ENCODE data around the gene COL6A5. TPM values are rescaled to one million over a fixed set of nuclear protein-coding genes. Genes with fewer than 3 reads are reported as not detected.
A peak's percentile ranks its signal among the peaks of the same experiment; 100 is the strongest.
"Not testable (repeated sequence)": the region's sequence is repeated elsewhere in the genome, so short reads cannot be mapped to it uniquely, and the experiment has no call there.

Gene COL6A5
- total RNA-seq, 1 donor from 2014 or later = not detected

- DNase-seq (no peak), ATAC-seq (ENCODE audit: poor library complexity) (no peak)
- intact Hi-C loops (cut with DNase I) = no loop called here
Measured at GRCh38 chr3:130426206-130426605, 80.7 kb downstream of the COL6A5 start.

GRCh38 chr3:130428871-130429712 lies 83.6 kb downstream of the COL6A5 start:
- no peak for DNase-seq
- intact Hi-C loops (cut with DNase I) = no loop called here
- ATAC-seq (ENCODE audit: poor library complexity) = no peak

GRCh38 chr3:130429713-130430023 lies 84.2 kb downstream of the COL6A5 start:
- ATAC-seq (ENCODE audit: poor library complexity) = no peak

GRCh38 chr3:130430266-130430665 lies 84.8 kb downstream of the COL6A5 start:
- intact Hi-C loops (cut with DNase I) = no loop called here
- DNase-seq (no peak), ATAC-seq (ENCODE audit: poor library complexity) (no peak)

More at GRCh38 chr3:130429713-130430023, 84.2 kb downstream of the COL6A5 start:
- DNase-seq = no peak
- intact Hi-C loops (cut with DNase I) = no loop called here

GRCh38 chr3:130432086-130432485 lies 86.6 kb downstream of the COL6A5 start:
- intact Hi-C loops (cut with DNase I); DNase-seq; ATAC-seq (ENCODE audit: poor library complexity): not testable (repeated sequence)

- ATAC-seq (ENCODE audit: poor library complexity) = no peak
- DNase-seq = no peak
- intact Hi-C loops (cut with DNase I) = no loop called here
Measured at GRCh38 chr3:130433306-130433705, 87.8 kb downstream of the COL6A5 start.

GRCh38 chr3:130442284-130442683 lies 96.8 kb downstream of the COL6A5 start:
- intact Hi-C loops (cut with DNase I) = no loop called here
- no peak for DNase-seq
- ATAC-seq (ENCODE audit: poor library complexity) = no peak

- ATAC-seq (ENCODE audit: poor library complexity); intact Hi-C loops (cut with DNase I); DNase-seq: not testable (repeated sequence)
Measured at GRCh38 chr3:130446840-130447239, 101.4 kb downstream of the COL6A5 start.

- DNase-seq; intact Hi-C loops (cut with DNase I): not testable (repeated sequence)
Measured at GRCh38 chr3:130448155-130448554, 102.7 kb downstream of the COL6A5 start.

GRCh38 chr3:130456540-130456939 lies 111.1 kb downstream of the COL6A5 start:
- DNase-seq (no peak), ATAC-seq (ENCODE audit: poor library complexity) (no peak)
- intact Hi-C loops (cut with DNase I) = no loop called here

More at GRCh38 chr3:130448155-130448554, 102.7 kb downstream of the COL6A5 start:
- not testable (repeated sequence) for ATAC-seq (ENCODE audit: poor library complexity)

- ATAC-seq (ENCODE audit: poor library complexity) (no peak), DNase-seq (no peak)
- intact Hi-C loops (cut with DNase I) = no loop called here
Measured at GRCh38 chr3:130457671-130458070, 112.2 kb downstream of the COL6A5 start.

- DNase-seq = no peak
- intact Hi-C loops (cut with DNase I) = no loop called here
- no peak for ATAC-seq (ENCODE audit: poor library complexity)
Measured at GRCh38 chr3:130459944-130460343, 114.5 kb downstream of the COL6A5 start.

- ATAC-seq (ENCODE audit: poor library complexity) = no peak
- intact Hi-C loops (cut with DNase I) = no loop called here
- no peak for DNase-seq
Measured at GRCh38 chr3:130462089-130462488, 116.6 kb downstream of the COL6A5 start.

GRCh38 chr3:130463221-130463620 lies 117.7 kb downstream of the COL6A5 start:
- ATAC-seq (ENCODE audit: poor library complexity) (no peak), DNase-seq (no peak)
- intact Hi-C loops (cut with DNase I) = no loop called here

GRCh38 chr3:130465521-130465920 lies 120.0 kb downstream of the COL6A5 start:
- ATAC-seq (ENCODE audit: poor library complexity) (no peak), DNase-seq (no peak)
- intact Hi-C loops (cut with DNase I) = no loop called here

GRCh38 chr3:130468311-130468710 lies 122.8 kb downstream of the COL6A5 start:
- intact Hi-C loops (cut with DNase I) = no loop called here
- DNase-seq = no peak
- ATAC-seq (ENCODE audit: poor library complexity) = no peak

- ATAC-seq (ENCODE audit: poor library complexity) = no peak
- intact Hi-C loops (cut with DNase I) = no loop called here
- DNase-seq = no peak
Measured at GRCh38 chr3:130470126-130470525, 124.7 kb downstream of the COL6A5 start.

- ATAC-seq (ENCODE audit: poor library complexity) (no peak), DNase-seq (no peak)
- intact Hi-C loops (cut with DNase I) = no loop called here
Measured at GRCh38 chr3:130473416-130473815, 127.9 kb downstream of the COL6A5 start.

GRCh38 chr3:130480736-130481135 lies 135.3 kb downstream of the COL6A5 start:
- peak; percentile 76 for ATAC-seq (ENCODE audit: poor library complexity)
- no peak for DNase-seq
- intact Hi-C loops (cut with DNase I) = no loop called here

GRCh38 chr3:130488288-130488687 lies 142.8 kb downstream of the COL6A5 start:
- ATAC-seq (ENCODE audit: poor library complexity) (no peak), DNase-seq (no peak)
- intact Hi-C loops (cut with DNase I) = no loop called here

Data from Right ventricle myocardium superior (tissue), 1 donor.